Fibroblast of lung (primary cell): ENCODE results near the gene CNTN4.

Experiments used
- EZH2 ChIP-seq: IDR thresholded peaks from 2 replicates; pipeline ENCODE4 v1.5.1; 2012; ENCODE audit warnings: low read length, control low read depth, mild to moderate bottlenecking; ENCODE audit errors: missing control alignments
- TF ChIP-seq, protein P1 (sequence below), 2 donors: IDR thresholded peaks in 1 of 2; conservative IDR thresholded peaks in 1 of 2; 1 replicate in 1 of 2; 2 replicates in 1 of 2; pipeline ENCODE4 v1.5.1; 2011 to 2012; ENCODE audit warnings: low read length in 2 of 2, control low read depth in 1 of 2, inconsistent platforms in 1 of 2, low read depth in 1 of 2, mild to moderate bottlenecking in 1 of 2

- TF ChIP-seq, protein P1, sequence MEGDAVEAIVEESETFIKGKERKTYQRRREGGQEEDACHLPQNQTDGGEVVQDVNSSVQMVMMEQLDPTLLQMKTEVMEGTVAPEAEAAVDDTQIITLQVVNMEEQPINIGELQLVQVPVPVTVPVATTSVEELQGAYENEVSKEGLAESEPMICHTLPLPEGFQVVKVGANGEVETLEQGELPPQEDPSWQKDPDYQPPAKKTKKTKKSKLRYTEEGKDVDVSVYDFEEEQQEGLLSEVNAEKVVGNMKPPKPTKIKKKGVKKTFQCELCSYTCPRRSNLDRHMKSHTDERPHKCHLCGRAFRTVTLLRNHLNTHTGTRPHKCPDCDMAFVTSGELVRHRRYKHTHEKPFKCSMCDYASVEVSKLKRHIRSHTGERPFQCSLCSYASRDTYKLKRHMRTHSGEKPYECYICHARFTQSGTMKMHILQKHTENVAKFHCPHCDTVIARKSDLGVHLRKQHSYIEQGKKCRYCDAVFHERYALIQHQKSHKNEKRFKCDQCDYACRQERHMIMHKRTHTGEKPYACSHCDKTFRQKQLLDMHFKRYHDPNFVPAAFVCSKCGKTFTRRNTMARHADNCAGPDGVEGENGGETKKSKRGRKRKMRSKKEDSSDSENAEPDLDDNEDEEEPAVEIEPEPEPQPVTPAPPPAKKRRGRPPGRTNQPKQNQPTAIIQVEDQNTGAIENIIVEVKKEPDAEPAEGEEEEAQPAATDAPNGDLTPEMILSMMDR (conservative IDR thresholded peaks at IDR 0.05 in 1 of 2, IDR thresholded peaks at IDR 0.05 in 1 of 2; ENCODE audit: low read depth in 1 of 2, low read length in 2 of 2): no peak
- no peak for TF ChIP-seq EZH2
Observed at GRCh38 chr3:2784627-2785026, 686.0 kb downstream of the CNTN4 start.
